Limb (tissue), 2 donors: Measurements from ENCODE around the gene PNMA1.

ENCODE experiments used
- DNase-seq, 2 donors: peaks; one replicate each; pipeline ENCODE4 v3.0.0-alpha.2; 2016; ENCODE audit errors: extremely low spot score in 2 of 2

PNMA1 gene

DNA sequence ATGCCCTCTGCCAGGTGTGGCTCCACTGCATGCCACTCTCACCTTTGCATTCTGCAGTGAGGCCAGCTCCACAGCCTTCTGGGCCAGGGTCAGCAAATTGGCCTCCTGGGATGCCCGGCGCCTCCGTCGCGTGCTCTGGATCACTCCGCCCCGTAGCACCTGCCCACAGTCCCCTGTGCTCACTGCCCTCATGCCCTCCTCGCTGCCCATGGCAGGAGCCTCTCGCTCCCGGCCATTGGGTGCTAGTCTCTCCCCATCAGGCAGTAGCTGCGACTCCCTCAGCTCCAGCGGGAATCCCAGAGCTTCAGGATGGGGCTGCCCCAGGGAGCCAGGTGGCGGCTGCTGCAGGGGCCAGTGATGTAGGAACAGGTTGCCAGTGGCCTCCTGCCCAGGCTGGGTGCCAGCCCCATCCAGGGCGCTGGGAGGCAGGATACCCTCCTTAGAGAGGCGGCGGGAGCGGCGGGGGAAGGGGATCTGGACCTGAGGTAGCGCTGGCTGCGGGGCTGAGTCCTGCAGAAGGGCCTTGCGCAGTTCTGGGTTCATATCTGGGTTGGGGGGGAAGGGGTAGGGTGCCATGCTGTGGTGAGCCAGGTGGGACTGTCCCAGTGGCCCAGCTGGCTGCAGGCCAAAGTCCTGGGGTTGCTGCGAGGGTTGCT is 24.5 kb upstream of the PNMA1 start:
- DNase-seq, result no peak

DNA sequence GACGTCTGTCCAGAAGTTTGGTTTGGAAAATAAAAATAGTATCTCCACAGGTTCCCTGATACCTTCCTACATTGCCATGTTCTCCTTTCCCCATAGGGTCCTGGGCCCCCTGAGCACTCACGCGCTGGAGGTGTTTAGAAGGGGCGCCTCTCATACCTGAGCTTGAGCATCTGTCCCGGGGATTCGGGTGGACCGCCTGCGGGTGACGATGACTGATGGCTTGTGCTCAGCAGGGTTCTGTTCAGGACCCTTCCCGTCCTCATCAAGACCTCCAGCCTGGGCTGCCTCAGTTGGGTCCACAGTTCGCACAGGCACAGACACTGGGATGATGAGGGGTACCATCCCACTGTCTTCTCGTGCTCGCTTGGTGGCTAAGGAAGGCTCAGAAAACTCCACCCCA is 22.7 kb upstream of the PNMA1 start:
- DNase-seq, result no peak

DNA sequence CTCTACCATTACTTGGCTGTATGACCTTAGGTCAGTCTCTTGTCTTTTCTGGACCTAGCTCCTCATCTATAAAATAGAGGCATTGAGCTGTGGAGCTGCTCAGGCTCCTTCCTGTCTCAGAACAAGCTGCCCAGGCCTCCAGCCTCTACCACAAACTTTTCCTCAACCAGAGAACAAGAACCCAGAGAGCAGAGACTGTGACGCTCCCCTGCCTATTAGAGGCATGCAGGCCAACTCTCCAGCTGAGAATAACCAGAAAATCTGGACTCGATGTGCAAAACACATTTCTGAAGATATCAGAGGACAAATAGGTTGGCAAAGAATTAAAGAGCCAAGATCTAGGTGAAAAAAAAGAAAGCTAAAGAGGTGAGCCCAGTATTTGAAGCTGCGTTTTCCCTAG is 17.8 kb upstream of the PNMA1 start:
- no peak for DNase-seq

DNA sequence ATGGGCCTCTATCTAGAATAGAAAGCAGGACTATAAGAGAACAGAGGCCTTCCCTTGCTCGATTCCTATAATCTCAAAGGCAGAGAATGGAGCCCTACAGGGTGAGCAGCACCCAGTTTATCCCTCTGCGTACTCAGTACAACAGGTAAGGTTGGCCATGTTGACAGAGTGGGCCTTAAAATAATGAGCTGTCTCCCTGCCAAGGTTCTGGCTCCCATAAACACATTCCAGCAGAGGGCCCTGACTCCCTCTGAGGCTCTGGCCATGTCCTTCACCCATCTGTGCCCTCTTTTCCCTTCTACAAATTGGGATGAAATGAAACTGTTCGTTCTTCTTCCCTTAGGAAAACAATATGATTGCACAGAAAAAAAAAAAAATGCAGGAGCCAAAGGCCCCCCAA is 16.9 kb upstream of the PNMA1 start:
- DNase-seq, result no peak

DNA sequence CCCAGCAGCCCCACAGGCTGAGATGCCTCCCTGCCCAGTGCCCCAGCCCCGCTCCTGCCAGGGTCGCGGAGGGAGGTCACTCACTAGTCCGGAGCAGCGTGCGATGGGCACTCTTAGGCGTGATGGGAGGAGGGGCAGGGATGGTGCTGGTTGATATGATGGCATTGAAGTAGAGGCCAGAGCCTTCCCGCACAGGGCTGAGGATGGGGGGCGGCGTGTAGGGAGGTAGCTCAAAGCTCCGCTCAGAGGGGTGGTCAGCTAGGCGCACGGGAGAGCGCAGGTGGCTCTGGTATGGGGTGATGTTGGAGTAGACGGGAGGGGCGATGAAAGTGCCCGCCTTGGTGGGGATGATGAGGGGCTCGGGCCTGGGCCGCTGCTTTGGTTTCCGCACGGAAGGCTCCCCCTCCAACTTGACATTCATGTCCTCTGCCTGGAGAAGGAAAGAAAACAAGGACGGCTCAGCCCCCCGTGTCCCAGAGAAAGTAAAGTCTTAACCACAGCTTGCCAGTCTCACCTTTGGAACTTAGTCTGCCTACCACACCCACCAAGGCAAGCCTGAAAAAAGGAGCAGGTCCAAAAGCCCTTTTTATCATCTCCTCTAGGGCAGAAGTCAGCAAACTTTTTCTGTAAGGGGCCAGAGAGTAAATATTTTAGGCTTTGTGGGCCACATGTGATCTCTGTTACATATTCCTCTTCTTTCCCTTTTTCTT is 15.5 kb upstream of the PNMA1 start:
- DNase-seq, result no peak

DNA sequence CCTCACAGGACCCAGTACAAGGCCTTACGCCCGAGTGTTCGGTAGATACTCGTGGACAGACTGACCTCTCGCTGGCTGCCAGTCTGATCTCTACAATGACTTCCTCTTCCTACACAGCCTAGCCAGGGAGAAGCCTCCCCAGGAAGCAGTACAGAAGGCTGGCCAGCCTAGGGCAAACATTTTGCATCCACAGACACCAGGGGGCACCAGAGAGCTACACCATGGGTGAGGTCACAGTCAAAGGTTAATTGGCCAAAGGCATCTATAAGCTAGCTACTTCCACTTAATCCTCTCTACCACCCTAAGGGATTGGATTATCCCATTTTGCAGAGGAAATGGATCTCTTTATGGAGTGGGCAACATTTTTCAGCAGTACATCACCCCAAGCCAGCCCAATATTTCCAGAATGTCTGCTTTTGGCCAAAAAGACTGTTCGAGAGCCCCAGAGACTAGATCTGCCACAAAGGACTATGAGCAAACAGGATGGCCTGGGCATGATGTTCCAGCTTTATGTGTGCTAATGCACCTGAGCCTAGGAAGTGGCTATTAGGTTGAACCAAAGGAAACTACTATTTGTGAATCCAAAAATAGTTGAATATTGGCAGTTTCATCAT is 14.6 kb upstream of the PNMA1 start:
- DNase-seq, result peak; percentile 78 to 83

DNA sequence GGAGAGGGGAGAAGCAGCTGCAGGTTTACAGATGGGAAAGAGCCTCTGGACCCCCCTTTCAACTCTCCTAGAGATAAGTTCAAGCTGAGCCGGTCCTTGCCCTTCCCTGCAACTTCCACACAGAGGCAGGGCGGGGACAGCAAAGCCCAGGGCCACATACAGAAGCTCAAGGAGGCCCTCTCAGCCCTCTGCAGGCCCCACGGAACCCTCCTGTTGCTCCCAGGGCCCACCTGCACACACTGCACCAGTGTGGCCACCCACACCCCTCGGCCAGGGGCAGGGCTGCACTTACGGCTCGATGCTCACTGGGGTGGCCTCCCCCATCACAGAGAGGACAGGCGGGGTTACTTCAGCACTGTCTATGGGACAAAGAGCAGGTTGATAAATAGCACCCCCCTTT is 13.0 kb upstream of the PNMA1 start:
- DNase-seq, result no peak

DNA sequence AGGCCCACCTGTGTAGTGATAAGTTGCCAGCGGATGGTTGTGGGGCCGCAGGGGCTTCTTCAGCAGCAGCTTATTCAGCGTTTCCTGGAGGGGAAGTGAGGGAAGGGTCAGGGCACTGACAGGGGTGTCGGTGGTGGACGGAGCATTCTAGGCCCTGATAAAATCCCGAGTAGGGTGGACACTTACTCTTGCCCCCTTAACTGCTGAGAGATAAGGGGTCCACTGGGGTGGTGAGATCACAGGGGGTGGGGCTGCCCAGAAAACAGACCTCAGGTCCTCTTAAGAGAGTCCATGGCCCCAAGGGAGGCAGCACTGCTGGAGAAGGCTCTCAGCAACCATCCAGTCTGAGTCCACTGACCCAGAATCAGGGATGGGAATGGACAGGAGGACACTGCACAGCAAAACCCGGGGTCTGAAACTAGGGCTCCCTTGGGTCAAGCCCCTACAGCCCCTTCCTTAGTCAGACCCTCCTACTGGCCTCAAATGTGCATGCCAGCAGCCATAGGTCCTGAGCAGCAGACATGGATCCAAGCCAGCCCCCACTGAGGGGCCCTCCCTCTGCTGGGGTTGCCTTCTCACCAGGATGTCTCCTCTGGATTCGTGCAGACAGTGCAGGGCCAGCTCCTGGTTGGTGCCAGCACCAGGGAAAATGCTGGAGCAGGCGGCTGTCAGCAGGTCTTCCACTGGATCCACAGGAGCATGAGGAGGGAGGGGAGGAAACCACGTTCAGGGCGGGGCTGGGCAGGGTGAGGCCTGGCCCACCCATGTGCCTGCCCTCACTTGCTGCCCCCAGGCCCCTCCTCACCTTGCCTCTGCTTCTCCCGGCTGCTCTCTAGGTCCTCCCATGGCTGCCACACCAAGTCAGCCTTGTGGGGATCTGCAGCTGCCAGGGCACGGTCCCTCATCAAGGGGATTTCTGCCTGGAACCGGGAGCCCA is 12.1 kb upstream of the PNMA1 start:
- DNase-seq, result no peak

DNA sequence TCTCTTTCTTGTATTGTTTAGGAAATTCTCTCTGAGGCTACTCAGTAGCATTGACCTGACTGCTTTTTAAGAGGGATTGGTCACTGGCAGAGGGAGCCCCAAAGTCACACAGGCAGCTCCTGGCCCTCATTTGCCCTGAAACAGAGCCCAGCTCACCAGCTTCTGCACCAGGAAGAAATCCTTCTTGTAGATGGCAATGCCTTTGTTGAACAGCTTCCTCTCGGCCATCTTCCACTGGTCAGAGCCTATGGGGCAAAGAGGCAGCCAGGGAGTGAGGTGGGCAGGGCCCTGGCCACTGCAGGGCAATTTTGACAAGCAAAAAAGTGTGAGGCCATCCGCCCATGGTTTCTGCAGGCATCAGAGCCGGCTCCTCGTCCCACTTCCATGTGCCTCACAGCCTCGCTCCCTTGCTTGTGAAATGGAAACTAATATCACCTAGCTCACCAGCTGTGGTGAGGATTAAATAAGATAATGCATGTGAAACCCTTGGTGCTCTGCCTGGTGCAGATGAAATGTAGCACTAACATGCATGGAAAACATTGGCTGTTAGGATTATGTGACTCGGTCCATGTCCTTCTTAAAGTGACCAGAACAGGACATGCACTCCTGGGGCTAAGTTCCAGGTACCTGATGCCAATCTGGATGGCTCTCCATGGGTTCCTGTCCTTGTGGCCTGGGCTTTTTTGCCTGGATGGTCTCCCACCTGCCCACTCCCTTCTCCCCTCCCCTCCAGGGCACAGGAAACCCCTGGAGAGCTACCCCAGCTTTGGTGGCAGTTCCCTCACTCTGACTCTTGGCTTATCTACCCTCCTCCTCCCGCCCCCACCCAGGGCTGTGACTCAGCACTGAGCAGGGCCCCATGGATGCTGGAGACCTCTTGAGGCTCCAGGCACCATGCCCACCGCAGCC is 11.2 kb upstream of the PNMA1 start:
- DNase-seq, result no peak

DNA sequence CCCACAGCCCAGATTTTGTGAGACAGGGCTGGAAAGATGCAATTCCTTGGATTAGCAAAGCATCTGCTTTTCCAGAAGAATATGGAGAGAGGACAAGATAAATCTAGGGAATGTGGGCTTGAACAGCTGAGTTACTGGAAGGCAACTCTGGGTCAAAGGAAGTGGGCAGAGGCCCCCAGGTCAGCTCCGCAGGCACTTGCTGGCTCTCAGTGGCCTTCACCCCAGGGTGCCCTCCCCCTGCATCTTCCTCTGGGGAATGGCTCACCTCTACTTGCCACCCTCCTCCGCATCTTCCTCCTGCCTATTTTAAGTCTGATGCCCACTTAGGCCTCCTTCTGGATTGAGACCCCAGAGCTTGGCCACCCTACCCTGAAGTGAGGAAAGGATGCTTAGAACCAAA is 10.5 kb upstream of the PNMA1 start:
- DNase-seq, result no peak

DNA sequence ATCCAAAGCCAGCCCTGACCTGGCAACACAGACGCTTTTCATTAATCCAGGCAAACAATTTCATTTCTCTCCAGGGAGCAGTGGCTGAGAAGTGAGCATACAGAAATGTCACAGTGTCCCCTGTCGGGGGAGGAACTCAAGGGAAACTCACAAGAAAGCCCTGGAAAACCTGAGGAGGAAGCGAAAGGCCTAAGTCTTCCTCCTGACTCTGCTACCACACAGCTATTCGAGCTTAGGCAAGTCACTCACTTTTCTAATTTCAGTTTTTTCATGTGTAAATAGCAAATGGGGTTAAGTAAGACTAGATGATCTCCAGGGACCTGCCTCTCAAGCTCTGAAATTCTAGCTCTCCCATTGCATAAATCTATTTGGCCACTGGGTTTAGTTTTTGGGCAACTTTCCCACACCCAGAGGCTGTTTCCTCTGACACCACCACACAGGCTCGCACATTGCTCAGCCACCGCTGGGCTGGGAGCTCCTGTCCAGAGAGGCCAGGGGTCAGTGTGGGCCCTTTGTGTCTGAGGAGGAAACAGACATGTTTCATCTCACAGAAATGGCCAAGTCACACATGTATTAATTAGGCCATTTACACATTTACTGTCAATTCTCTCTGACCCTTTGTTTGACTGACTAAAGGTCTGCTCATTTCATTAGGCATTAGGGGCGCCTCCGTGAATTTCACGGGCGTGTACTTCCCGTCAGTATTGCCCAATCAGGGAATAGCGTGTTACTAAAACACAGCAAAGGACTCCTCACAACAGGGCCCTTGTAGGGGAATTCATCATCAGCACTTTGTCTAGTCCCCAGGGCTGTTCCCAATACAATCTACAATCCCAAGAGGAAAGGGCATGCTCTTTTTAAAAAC is 9.8 kb upstream of the PNMA1 start:
- no peak for DNase-seq

DNA sequence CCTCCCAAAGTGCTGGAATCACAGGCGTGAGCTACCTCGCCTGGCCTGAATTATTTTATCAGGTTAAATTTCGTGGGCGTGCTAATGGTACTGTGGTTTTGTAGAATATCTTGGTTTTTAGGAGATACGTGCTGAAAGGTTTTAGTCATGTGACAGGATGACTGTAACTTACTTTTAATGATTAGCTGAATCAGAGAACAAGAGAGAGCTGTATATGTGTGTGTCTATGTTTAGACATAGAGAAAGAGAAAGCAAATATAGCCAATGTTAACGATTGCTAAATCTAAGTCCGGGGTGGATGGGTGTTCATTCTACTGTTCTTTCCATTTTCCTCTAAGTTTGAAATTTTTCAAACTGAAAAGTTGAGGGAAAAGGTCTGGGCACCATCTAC is 9.2 kb upstream of the PNMA1 start:
- no peak for DNase-seq

DNA sequence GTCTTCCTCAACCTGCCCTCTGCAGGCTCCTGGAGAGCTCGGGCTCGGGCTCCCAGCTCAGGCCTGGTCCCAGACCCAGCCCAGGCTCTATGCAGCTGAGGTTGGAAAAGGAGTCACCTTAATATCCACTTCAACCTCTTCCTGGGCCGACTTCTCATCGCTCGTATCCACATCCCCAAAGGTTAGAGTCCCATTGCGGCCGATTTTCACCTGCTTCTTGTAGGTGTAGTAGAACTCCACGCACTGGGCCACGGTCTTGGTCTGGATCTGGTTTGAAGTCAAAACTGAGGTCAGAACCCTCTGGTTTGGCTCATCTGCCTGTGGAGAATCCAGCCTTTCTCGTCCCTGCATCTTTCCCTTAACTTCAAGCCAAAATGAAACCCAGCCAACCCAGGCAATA is 8.4 kb upstream of the PNMA1 start:
- no peak for DNase-seq

DNA sequence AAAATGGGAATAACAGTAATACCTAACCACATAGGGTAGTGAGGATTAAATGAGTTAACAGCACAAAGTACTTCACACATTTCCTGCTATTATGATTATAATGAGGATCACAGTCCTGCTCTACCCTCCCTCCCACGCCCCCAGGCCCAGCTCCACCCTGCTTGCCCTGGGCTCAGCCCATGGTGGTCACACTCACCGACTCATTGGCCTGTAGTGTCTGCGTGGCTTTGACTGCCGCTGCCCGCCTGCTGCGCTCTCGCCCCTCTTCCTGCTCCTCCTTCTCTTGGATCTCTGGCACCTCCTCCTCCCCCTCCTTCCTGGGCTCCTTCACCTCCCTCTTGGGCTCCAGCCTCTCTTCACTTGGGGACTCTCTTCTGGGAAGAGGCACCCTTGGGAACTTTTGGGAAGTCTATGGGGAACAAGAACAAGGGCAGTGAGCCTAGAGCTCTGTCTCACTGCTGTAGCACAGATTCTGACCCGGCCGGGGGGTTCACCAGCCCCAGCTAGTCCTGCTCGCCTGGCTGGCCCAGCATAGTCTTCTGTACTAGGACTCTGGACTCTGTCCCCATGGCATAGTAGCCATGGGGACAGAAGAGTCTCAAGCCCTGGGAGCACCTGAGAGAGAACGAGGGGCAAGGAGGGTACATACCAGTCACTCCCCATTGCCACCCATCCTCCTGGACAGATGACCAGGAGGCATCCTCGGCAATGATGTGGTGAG is 7.1 kb upstream of the PNMA1 start:
- DNase-seq, result no peak

DNA sequence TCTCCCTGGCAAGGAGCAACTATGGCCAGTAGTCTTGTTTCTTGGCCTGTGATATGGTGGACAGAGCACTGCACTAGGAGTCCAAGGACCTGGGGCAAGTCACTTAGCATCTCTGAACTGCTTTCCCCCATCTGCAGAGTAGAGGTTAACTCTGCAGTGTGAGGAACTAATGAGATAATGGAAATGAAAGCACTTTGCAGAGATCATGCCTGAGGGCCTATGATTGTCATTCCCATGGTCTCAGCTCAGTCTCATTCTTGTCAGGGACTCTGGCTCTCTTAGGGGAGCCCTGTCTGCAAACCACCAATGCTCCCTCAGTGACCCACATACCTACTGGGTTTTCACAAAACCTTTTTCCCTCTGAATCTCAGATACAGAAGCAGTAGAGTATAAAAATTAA is 6.5 kb upstream of the PNMA1 start:
- DNase-seq, result no peak

DNA sequence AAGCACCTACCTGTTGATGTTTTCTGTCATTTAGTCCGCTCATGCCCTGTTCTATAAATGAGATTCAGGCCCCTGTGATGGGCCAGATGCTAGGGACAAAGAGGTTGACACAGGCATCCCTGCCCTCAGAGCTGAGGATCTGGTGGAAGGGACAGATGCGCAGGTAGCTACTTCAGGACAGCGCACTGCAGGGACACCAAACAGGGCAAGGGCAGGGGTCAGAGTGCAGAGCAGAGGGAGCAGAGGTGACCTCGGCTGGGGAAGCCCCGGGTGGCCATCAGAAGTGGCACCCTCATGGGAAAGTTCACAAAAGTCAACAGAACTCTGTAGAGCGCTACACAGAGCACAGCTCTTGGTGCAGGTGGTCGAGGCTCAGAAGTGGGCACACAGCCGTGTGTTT is 5.6 kb upstream of the PNMA1 start:
- DNase-seq, result no peak

DNA sequence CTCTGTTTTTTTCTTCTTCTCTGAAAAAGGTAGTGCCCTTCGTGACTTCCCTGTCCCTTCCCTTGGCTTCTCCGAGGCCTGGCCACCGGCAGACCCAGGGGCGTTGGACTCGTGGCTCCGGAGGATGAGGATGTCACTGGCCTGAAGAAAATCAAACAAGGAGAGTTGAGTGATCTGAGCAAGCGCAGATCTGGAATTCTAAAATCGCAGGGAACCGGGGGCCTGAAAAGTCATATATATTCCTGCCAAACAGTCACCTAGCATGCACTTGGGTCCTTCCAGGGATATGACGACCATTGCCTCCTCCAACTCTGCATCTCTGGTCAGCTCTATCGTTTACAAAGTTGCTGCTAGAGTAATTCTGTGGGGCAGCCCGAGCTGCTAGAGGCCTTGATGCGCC is 5.2 kb upstream of the PNMA1 start:
- no peak for DNase-seq

DNA sequence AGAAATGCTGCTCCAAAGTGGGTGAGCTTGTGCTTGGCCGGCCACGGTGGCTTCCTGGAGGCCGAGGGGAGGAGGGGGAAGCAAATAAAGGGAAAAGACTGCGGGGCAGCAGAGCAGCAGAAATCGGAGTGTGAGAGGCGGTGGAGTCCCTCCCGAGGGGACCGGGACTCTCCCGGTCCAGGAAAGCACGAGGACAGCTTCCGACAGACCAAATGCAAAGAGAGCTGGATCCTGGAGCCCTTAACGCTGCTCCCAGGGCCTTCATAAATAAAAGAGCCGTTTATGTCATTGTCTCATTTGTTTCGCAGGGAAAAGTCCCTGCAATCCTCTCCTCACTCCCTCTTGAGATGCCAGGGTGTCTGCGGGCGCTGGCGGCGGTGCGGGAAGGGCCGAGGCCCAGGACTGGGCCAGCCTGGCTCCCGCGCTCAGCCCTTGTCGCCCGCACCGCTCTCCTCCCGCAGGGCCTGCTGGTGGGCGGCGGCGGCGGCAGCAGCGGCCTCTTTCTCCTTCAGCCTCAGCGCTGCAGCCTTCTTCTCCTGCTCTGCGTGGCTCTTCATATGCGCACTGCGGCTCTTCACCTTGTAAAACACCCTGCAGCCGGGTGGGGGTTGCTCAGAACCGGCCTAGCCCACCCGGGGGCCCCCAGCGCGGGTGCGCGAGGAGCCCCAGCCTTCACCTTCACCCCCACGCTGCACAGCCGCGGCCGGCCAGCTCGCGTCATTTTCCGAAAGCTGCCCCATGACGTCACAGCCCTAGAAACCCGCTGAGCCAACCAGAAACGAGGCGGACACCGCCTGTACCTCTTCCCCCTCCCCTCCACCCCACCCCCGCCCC is 4.5 kb upstream of the PNMA1 start:
- DNase-seq, result peak in 1 of 2 donors; percentile 85
